Measurements from ENCODE around the gene PDE6D.
"Not testable (repeated sequence)": the region's sequence is repeated elsewhere in the genome, so short reads cannot be mapped to it uniquely, and the experiment has no call there.

The PDE6D gene

DNA sequence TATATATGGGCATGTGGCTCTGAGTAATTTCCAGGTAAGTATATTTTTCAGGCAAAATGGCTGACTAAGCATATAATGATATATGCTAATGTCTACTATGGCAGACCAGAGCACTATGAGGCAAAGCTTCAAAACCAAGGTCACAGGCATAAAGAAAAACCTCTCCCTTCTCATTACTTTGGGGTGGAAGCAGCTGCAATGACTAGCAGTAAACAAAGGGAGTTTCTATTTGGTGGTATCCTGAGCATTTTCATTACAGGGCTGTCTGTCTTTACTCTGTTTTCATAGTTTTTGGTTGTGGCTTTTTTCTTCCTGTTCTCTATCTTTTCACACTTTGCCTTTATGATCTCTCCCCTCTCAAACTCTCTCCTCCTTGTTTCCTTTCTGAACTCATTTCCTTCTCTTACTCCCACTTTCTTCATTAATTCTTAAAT lies 15.6 kb downstream of the PDE6D start:
- FAIRE-seq (no peak), DNase-seq (ENCODE audit: insufficient read length, low spot score) (no peak)

DNA sequence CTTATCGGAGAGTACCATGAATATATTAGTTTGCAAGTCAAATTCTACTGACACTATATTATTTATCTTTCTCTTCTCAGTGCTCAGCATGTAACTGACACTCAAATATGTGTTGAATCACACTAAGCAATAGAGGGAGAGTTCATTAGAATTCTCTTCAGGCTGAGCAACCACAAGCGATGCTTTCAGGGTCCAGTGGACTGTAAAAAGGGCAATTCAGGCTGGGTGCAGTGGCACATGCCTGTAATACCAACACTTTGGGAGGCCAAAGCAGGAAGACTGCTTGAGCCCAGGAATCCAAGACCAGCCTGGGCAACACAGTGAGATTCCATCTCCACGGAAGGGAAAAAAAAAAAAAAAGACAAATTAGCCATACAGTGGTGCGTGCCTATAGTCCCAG lies 16.3 kb downstream of the PDE6D start:
- DNase-seq (ENCODE audit: insufficient read length, low spot score) (no peak), FAIRE-seq (no peak)
- TF ChIP-seq, protein P1, sequence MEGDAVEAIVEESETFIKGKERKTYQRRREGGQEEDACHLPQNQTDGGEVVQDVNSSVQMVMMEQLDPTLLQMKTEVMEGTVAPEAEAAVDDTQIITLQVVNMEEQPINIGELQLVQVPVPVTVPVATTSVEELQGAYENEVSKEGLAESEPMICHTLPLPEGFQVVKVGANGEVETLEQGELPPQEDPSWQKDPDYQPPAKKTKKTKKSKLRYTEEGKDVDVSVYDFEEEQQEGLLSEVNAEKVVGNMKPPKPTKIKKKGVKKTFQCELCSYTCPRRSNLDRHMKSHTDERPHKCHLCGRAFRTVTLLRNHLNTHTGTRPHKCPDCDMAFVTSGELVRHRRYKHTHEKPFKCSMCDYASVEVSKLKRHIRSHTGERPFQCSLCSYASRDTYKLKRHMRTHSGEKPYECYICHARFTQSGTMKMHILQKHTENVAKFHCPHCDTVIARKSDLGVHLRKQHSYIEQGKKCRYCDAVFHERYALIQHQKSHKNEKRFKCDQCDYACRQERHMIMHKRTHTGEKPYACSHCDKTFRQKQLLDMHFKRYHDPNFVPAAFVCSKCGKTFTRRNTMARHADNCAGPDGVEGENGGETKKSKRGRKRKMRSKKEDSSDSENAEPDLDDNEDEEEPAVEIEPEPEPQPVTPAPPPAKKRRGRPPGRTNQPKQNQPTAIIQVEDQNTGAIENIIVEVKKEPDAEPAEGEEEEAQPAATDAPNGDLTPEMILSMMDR (IDR thresholded peaks at IDR 0.05; ENCODE audit: insufficient read depth, missing control alignments) = no peak

More for the DNA sequence above, 15.6 kb downstream of the PDE6D start:
- TF ChIP-seq, protein P1 (IDR thresholded peaks at IDR 0.05; ENCODE audit: insufficient read depth, missing control alignments) = no peak

DNA sequence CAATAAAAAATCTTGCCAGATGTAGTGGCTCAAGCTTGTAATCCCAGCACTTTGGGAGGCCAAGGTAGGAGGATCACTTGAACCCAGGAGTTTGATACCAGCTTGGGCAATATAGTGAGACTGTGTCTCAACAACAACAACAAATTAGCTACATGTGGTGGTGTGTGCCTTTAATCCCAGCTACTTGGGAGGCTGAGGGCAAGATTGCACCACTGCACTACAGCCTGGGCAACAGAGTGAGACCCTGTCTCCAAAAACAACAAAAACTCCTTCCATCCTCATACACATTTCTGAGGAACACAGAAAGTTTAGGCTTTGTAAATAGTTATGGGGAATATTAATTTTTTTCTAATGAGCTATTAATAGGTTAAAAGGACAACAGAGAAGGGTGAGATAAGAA lies 17.0 kb downstream of the PDE6D start:
- DNase-seq (ENCODE audit: insufficient read length, low spot score) = no peak
- TF ChIP-seq, protein P1 (IDR thresholded peaks at IDR 0.05; ENCODE audit: insufficient read depth, missing control alignments) = no peak

DNA sequence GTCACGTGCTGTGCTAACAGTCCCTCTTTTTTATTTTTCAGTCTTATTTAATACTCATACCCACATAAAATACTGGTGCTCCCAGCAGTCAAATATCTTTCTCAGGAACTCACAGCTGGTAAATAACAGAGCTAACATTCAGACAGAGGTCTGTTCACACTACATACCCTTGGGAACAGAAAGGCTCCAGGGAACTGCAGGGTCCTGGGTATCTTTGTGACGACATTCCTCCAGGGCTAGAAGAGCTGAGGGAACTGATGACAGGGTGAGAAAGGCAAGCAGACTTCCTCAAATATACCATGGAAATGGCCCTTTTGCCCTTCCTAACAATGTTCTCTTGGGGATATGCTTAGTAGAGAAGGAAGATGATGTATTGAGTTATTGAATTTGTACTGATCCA lies 19.3 kb downstream of the PDE6D start:
- DNase-seq (ENCODE audit: insufficient read length, low spot score) (no peak), FAIRE-seq (no peak)
- TF ChIP-seq, protein P1 (IDR thresholded peaks at IDR 0.05; ENCODE audit: insufficient read depth, missing control alignments) = no peak

More for the DNA sequence above, 17.0 kb downstream of the PDE6D start:
- FAIRE-seq = no peak

DNA sequence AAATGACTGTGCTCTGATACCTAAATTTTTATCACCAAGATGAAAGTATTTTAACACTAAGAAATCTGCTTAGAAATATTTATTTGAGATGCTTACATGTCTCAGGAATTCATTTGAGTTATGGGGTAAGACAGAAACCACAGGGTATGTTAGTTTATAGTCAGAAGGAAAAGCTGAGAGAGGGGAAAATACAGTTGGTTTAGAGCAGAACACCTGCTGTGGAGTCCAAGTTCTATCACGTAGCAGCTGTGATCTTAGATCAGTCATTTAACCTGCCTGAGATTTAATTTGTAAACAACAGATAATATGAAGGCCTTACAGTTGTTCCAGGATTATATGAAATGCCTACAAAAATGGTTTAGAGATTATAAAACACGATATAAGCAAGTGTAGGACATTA lies 29.0 kb downstream of the PDE6D start:
- FAIRE-seq = no peak
- TF ChIP-seq, protein P1 (IDR thresholded peaks at IDR 0.05; ENCODE audit: insufficient read depth, missing control alignments) = no peak
- DNase-seq (ENCODE audit: insufficient read length, low spot score) = no peak

DNA sequence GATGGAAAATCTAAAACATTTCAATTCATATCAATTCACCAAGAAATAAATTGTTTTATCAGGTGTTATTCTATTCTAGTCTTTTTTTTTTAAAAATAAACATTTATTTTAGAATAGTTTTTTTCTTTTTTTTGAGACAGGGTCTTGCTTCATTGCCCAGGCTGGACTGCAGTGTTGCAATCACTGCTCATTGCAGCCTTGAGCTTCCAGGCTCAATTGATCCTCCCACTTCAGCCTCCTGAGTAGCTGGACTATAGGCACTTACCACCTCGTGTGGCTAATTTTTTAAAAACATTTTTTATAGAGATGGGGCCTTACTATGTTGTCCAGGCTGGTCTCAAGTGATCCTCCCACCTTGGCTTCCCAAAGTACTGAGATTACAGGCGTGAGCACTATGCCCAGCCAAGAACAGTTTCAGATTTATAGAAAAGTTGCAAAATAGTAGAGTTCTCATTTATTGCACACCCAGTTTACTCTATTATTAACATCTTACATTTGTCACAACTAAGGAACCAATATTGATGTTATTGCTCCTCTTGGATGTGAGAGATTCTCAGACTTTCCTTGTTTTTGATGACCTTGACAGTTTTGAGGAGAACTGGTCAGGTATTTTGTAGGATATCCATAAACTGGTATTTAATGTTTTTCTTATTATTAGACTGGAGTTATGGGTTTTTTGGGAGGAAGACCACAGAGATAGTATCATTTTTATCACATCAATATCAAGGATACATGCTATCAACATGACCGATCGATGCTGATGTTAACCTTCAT lies 29.9 kb downstream of the PDE6D start:
- FAIRE-seq (no peak), DNase-seq (ENCODE audit: insufficient read length, low spot score) (no peak)
- TF ChIP-seq, protein P1 (IDR thresholded peaks at IDR 0.05; ENCODE audit: insufficient read depth, missing control alignments) = no peak

DNA sequence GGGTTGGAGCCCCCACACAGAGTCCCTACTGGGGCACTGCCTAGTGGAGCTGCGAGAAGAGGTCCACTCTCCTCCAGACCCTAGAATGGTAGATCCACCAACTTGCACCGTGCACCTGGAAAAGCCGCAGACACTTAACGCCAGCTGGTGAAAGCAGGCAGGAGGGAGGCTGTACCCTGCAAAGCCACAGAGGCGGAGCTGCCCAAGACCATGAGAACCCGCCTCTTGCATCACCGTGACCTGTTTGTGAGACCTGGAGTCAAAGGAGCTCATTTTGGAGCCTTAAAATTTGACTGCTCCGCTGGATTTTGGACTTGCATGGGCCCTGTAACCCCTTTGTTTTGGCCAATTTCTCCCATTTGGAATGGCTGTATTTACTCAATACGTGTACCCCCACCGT lies 32.1 kb downstream of the PDE6D start:
- DNase-seq (ENCODE audit: insufficient read length, low spot score); FAIRE-seq: not testable (repeated sequence)

DNA sequence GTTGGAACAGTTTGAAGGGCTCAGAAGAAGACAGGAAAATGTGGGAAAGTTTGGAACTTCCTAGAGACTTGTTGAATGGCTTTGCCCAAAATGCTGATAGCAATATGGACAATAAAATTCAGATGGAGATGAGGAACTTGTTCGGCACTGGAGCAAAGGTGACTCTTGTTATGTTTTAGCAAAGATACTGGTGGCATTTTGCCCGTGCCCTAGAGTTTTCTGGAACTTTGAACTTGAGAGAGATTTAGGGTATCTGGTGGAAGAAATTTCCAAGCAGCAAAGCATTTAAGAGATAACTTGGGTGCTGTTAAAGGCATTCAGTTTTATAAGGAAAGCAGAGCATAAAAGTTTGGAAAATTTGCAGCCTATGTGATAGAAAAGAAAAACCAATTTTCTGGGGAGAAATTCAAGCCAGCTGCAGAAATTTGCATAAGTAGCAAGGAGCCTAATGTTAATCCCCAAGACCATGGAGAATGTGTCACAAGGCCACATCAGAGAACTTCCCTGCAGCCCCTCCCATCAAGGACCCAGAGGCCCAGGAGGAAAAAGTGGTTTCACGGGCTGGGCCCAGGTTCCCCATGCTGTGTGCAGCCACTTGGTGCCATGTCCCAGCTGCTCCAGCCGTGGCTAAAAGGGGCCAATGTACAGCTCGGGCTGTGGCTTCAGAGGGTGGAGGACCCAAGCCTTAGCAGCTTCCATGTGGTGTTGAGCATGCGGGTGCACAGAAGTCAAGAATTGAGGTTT lies 32.8 kb downstream of the PDE6D start:
- not testable (repeated sequence) for DNase-seq (ENCODE audit: insufficient read length, low spot score); FAIRE-seq
